GM18511 (cell line): ENCODE results near the gene MYO1F.
"Not testable (repeated sequence)": the region's sequence is repeated elsewhere in the genome, so short reads cannot be mapped to it uniquely, and the experiment has no call there.

Experiments used
- ATAC-seq: cut with Tn5 transposase; IDR thresholded peaks from one replicate; pipeline ENCODE4 v1.9.1; 2021; ENCODE audit warnings: mild to moderate bottlenecking, moderate library complexity; ENCODE audit not compliant: unreplicated experiment

Gene MYO1F

DNA sequence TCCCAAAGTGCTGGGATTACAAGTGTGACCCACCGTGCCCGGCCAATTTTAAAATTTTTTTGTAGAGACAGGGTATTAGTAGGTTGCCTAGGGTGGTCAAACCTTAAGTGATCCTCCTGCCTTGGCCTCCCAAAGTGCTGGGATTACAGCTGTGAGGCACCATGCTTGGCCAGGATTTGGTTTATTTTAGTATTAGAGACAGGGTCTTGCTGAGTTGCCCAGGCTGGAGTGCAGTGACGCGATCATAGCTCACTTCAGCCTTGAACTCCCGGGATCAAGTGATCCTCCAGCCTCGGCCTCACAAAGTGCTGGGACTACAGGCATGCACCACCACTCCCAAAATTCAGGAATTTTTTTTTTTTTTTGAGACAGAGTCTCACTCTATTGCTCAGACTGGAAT is 57.9 kb downstream of the MYO1F start:
- no peak for ATAC-seq

DNA sequence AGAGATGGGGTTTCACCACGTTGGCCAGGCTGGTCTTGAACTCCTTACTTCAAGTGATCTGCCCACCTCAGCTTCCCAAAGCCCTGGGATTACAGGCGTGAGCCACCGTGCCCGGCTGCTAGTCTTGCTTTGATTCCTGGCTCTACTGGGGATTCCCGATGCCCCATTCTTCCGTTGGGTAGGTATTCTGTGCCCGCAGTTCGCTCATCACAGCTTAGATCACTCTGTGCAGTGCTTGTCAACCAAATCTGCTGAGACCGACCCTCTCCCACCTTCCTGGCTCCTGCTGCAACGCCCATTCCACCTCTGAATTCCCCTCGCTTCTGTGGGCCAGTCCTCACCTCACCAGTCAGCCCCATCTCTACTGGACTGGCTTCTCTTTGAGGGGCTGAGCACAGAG is 58.7 kb downstream of the MYO1F start:
- ATAC-seq, result no peak

DNA sequence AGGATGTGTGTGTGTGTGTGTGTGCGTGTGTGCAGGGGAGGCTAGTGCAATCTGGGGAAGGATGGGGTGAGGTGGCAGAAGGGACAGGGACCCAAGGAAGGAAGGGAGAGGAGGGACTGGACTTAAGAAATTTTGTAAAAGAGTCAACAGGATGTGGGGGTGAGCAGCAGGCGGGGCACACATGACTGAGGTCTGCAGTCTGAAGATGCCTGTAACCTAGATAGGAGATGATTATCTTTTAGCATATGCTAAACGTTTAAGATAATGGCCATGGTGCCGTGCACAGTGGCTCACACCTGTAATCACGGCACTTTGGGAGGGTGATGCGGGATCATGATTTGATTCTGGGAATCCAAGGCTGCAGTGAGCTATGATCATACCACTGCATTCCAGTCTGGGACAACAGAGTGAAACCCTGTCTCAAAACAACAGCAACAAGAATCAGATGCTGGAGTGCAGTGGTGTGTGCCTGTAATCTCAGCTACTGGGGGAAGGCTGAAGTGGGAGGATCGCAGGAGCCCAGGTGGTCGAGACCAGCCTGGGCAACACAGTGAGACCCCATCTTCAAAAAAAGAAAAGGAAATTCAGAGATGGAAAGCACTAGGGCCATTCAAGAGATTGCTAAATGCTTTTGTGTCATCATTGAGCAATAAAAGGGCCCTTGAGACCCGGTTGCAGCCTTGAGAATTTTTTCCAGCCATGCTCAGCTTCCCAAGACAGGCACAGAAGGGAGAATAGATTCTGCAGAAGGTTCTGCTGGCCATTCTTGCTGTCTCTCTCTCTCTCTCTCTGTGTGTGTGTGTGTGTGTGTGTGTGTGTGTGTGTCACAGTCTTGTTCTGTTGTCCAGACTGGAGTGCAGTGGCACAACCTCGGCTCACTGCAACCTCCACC is 59.4 kb downstream of the MYO1F start:
- ATAC-seq, result no peak

DNA sequence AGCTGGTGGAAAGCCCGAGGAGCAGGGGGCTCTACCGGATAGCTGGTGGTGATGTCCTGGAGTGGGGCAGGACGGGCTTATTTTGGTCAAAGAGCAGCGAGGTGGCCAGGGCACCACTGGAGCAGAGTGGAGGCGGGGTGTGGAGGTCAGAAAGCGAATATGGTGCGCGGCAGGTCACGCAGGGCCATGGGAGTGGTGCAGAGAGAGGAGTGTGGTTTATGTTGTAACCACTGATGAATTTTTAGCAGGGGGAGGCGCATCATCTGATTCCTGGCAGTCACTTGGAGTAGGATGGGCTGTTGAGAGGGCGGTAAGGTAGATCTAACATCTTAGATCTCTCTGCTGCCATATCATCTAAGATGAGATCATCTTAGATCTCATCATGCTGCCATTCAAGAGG is 61.9 kb downstream of the MYO1F start:
- ATAC-seq, result no peak

DNA sequence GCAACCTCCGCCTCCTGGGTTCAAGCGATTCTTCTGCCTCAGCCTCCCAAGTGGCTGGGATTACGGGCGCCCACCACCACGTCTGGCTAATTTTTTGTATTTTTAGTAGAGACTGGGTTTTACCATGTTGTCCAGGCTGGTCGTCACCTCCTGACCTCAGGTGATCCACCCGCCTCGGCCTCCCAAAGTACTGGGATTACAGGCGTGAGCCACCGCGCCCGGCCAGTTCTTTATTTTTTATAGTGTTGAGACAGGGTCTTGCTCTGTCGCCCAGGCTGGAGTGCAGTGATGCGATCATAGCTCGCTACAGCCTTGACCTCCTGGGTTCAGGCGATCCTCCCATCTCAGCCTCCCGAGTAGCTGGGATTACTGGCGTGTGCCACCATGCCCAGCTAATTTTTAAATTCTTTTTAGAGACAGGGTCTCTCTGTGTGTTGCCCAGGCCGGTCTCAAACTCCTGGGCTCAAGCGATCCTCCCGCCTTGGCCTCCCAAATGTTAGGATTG is 62.7 kb downstream of the MYO1F start:
- ATAC-seq, result not testable (repeated sequence)

DNA sequence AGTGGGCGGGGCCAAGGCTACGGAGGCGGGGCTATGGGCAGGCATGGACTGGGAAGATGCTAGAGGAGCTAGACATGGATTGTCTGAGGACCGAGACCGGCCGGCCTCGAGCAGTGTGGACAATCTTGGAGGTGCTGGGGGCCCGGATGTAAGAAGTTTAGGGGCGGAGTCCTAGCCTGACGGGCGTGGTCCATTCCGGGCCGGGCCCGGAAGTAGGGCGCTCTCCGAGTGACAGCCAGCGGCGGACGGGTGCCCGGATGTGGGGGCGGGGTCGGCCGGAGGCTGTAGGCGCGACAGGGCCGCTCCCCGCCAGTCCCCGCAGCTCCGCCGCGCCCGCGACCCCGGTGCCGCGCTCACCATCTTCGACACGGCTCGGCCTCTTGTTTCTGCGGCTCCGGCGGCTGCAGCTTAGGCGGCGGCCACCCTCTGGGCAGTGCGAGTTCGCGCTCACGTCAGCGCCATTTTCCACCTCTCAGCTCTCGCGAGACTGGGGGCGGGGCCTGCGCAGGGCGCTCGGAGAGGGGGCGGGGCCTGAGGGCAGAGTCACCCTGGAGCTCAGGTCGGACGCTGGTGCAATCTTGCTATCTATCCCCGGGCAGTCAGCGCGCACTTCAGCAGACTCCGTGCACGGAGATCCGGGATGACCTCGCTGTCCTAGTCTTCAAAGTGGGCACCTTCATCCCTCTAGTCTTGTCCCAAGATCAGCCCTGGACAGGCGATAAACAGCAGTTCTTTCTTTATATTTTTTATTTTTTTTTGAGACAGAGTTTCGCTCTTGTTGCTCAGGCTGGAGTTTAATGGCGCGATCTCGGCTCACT is 63.3 kb downstream of the MYO1F start, which contains the start of gene ZNF414:
TSS of gene ZNF414 (minus strand) at position 481 of the 818 bp plus-strand sequence. CDS start at position 360, 121 bp downstream.
- ATAC-seq, result peak; percentile 96

DNA sequence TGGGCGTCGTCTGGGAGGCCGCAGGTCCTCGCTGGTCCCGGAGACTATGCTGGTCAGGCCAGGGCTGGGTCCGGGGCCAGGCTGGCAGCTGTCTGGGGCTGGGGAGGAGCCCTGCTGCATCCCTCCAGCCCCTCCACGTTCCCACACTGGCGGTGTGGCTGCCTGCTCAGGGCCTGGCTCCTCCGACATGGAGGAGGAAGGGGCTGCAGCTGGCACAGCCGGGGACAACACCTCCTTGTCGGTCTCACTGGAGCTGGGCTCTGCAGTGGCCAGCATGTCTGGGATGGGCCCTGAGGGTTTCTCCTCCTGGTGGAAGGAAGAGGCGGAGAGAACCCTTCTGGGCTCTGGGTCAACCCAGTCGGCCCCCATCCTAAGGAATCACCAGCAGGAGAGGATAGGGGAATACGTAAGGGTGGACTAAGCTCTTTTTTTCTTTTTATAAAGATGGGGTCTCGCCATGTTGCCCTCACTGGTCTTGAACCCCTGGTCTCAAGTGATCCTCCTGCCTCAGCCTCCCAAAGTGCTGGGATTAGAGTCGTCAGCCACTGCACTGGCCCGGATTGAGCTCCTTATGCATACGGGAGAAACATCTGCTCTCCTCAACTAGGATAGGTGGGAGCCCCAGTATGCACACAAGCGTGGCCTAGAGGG is 64.1 kb downstream of the MYO1F start:
- no peak for ATAC-seq

DNA sequence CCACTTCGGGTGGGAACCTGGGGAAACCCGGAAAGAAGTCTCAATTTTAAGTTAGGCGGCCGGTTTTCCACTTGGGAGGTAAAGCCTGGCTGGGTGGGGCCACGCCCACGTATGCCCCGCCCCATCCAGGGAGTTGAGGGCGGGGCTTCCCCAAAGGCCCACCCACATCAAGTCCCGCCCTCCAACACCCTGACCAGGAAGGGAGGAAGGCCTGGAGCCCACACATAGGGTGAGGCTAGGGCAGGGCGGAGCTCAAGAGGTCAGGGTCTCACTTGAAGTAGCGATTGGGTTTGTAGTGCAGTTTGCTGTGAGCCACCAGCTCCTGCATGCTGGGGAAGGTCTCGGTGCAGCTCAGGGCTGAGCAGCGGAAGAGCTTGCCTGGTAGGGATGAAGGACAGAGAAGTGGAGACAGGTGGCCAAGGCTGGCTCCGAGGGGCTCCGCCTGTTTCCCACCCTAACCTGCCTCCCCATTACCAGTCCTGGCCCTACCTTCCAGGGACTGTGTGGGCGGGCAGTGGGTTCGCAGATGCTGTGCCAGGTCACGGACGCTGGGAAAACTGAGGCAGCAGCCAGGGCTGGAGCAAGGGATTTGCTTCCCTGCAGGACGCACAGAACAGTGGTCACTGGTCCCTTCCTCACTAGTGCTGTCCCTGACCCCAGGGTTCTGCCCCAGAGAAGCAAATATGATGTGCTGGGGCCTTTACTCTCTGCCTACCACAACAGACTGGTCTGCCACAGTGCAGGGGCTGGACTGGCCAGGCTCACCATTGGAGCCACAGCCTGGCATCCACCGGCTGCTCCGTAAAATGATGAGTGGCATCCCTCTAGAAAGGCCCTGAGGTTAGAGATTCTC is 64.9 kb downstream of the MYO1F start:
- ATAC-seq, result no peak

DNA sequence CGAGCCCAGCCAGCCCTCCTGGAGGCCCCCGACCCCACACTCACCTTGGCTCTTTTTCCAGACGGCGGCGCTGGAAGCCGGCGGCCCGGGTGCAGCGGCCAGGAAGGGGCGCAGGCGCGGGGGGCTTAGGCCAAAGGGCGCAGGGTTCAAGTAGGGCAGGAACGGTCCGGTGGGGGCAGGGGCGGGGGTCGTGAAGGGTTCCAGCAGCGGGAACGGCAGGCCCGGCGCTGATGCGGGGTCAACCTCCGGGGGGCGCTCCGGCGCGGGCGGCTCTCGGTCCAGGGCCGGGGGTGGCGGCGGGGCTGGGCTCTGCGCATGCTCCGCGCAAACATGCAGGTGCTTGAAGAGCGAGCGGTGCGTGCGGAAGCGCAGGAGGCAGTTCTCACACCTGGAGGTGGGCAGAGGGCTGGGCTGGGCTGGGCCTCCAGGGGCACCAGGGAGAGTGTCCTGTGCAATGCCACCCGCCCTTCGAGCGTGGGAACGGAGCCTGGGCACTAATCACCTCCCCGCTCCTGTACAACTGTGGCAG is 65.6 kb downstream of the MYO1F start:
- no peak for ATAC-seq

DNA sequence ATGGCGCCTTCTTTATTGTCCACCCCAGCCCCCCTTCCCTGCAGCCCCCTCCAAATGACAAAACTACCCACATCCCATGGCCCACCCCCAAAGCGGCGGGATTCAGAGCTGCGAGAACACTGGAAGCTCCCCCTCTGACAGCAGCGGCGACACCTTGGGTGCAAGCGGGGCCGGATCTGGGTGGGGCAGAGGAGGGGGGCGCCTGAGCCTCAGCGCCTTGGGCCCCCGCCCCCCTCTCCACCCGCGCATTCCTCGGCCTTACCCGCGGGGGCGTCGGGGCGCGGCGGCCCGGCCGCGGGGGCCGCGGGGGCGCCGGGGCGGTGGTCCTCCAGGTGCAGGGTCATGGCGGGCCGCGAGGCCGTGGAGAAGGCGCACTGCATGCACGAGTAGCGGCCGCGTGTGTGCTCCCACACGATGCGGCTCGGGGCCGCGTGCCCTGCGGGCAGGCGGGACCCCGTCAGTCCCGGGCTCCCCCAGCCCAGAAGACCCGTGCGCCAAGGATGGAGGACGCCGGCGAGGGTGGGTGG is 66.6 kb downstream of the MYO1F start:
- ATAC-seq, result no peak

DNA sequence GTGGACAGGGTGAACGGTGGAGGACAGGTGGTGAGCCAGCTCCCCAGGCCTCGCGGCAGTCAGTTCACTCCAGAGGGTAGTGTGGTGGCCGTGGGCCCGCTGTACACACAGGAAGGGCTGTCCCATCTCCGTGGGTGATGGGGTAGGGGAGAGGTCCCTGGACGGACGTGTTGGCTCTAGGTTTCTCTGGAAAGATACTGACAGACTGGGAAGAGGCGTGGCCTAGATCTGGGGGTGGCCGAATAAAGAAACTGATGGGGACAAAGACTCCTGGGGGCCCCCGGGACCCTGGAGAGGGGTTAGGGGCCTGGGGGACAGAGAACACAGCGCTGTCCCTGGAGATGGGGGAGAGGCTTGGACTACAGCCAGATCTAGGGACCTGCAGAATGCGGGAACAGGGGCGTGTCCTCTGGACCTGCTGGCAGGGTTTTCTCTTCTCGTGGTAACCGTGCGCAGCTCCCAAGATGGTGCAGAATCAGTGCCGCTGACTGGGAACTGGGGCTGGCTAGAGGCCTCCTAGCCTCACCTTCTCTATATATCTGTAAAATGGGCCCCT is 70.8 kb downstream of the MYO1F start:
- ATAC-seq, result peak; percentile 20

DNA sequence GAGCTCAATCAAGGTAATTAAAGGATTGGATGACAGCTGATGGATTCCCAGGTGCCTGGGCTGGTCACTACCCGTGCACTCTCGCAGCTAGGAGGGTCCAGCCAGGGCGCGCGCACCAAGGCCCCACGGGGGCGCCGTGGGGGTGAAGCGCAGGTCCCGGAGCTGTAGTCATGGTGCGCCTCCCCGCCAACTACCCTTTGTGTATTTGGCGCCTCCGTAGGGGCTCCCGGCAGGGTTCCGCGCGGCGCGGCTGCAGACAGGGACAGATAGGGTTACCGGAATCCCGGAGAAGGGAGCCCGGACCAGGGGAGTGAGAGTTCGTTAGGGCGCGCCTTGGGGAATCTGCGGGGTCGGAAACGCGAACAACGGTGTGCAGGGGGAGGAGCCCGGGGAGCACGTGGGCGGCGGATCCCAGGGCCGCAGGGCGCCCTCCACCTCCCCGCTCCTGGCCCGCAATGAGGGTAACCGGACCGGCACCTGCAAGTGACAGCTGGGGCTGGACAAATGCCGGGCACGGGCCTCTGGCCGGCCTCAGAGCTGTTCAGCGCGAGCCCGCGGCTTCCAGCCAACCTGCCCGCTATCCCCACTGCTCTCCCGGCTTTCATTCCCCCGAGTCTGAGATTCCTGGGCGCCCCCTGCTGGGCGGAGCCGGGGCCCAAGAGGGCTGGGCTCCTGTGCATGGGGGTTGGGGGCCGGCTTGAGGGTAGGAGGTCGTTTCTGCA is 71.4 kb downstream of the MYO1F start:
- peak; percentile 77 for ATAC-seq

DNA sequence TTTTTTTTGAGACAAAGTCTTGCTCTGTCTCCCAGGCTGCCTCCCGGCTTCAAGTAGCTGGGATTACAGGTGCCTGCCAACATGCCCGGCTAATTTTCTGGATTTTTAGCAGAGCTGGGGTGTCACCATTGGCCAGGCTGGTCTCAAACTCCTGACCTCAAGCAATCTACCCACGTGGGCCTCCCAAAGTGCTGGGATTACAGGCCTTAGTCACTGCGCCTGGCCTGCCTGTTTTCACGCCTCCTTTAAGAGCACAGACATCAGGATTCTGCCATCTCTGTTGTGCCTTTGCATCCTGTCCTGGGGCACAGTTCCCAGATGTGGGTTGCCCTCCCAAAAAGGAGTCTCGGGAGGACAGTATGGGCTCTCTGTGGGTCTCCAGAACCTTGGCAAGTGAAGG is 72.3 kb downstream of the MYO1F start:
- no peak for ATAC-seq

DNA sequence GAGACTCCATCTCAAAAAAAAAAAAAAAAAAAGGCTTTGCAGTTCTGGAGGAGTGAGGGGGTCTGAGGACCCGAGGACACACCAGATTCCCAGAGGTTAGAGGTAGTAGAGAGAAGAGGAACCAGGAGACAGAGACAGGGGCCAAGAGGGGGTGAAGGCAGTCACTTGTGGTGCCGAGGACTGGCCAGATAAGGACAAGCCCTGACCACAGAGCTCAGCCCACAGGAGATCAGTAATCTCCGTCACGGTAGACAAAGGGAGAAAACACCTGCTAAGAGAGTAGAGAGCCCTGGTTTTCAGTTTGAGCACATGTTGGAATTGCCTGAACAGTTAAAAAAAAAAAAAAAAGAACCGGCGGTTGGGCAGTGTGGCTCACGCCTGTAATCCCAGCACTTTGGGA is 73.1 kb downstream of the MYO1F start:
- ATAC-seq, result no peak

DNA sequence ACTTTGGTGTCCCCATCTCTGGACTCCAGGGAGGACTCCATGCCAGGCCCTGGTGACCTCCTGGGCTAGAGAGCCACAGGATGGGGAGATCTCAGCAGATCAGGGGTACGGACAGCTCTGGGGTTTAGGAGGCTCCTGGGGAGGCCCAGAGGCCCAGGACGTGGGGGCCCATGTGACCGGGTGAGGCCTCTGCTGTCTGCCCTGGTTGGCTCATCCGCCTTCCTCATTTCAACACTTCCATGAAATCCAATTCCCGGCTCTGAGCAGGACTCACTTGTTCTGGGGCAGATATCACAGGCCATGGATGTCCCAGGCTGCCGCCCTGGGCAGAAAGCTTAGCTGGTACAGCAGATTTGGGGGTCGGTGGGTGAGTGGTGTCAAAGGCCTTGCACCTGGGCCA is 73.7 kb downstream of the MYO1F start:
- ATAC-seq, result no peak

DNA sequence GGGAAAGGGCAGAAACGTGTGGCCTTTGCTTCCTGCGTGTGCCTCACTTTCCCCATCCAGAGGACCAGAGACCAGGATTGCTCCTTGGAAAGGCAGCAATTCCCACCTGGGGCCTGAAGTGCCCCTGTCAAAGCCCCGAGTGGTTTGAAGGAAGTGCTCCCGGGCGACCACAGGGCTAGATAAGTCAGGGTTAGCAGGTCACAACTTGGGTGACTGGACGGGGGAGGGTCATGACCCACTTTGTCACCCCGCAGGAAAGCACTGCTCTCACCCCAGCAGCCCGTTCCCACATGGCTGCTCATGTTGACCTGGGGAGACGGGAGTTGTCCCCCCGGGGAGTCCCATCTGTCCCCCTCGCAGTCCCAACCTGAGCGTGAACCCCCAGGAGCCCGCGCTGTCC is 75.3 kb downstream of the MYO1F start:
- ATAC-seq, result no peak

DNA sequence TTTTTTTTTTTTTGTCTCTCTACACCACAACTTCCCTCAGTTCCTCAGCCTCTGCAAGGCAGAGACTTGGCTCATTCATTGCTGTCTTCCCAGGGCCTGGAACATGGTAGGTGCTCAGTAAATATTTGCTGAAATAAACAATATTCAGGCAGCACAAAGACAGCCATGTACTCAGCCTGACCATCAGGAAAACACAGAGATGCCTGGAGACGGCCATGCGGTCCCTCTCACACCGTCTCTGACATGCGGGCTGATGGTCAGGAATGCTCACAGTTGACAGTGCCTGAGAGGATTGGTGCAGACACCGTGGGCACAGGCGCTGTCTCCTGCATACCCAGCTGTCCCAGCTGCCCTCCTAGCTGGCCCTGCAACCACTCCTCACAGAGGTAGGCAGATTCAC is 75.7 kb downstream of the MYO1F start:
- no peak for ATAC-seq

DNA sequence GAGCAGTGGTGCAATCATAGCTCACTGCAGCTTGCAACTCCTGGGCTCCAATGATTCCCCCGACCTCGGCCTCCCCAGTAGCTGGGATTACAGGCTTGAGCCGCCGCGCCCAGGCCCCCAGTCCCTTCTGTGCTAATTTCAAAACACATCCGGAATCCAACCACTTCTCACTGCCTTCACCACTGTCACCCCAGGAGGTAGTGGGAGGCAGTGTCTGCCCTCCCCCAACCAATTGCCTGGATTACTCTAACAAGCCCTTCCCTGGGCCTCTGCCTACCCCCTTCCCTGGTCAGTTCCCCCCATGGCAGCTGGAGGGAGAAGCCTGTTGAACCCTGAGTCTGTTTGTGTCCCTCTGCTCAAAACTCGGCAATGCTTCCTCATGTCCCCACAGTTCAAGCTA is 77.1 kb downstream of the MYO1F start:
- no peak for ATAC-seq
